ENCODE measurements around the gene MDFI. TPM values are rescaled to one million over a fixed set of nuclear protein-coding genes. Genes with fewer than 3 reads are reported as not detected.

The MDFI gene
- total RNA-seq, 1 donor from 2014 or later: 29.5 TPM

DNA sequence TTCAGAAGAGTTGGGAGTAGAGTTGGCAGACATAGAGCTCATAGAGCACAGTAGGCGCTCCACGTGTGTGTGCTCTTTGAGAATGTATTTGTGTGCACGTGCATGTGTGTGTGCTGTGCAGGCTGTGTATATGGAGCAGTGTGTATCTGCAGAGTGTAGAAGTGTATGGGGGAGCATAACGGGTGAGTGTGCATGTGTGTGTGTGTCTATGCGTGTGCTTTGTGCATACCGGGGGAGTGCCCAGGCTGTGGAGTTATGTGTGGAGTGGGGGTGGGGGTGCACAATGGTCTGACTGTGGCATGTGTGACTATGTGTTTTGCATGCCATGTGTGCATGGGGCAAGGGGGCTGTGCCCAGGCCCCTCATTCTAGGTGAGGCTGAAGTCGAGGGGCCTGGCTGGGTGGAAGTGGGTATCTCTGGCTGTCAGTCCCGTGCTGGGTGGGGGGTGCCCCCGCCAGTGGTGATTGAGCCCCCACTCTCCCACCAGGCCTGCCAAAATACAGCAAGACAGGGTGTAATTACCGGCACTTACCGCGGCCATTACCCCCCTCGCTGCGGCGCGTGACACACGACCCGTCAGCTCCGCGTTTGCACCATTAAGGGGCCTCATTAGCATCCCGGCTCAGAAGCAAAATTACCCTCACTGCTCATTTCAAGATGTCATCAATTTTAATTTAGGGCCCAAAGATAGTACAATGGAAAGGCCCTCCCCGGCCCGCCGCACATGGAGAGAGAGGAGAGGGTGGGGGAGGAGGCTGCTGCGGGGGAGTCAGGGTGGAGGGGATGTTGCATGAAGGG is 39.1 kb downstream of the MDFI start:
- no peak overlapping the region for H3K4me3 ChIP-seq
- Mint-ChIP-seq H3K36me3 (no peaks in the 10 kb centered on the region), H3K27me3 (ENCODE audit: insufficient read depth, low read depth) (peaks cover 2% of the 10 kb centered on the region), H3K4me3 (no peak overlapping the region), H3K9me3 (no peaks in the 10 kb centered on the region), H3K27ac (peak overlapping the region; percentile 82), H3K4me1 (peaks cover 38% of the 10 kb centered on the region)
- no peaks in the 10 kb centered on the region for H3K79me2 ChIP-seq (ENCODE audit: low read depth)
- H3K4me2 ChIP-seq: peak overlapping the region; percentile 13
- no peak overlapping the region for H3K27ac ChIP-seq
- TF ChIP-seq EZH2 (IDR thresholded peaks at IDR 0.05) (no peak), EZH2phosphoT487 (IDR thresholded peaks at IDR 0.05) (no peak)
- TF ChIP-seq, protein P1, sequence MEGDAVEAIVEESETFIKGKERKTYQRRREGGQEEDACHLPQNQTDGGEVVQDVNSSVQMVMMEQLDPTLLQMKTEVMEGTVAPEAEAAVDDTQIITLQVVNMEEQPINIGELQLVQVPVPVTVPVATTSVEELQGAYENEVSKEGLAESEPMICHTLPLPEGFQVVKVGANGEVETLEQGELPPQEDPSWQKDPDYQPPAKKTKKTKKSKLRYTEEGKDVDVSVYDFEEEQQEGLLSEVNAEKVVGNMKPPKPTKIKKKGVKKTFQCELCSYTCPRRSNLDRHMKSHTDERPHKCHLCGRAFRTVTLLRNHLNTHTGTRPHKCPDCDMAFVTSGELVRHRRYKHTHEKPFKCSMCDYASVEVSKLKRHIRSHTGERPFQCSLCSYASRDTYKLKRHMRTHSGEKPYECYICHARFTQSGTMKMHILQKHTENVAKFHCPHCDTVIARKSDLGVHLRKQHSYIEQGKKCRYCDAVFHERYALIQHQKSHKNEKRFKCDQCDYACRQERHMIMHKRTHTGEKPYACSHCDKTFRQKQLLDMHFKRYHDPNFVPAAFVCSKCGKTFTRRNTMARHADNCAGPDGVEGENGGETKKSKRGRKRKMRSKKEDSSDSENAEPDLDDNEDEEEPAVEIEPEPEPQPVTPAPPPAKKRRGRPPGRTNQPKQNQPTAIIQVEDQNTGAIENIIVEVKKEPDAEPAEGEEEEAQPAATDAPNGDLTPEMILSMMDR (IDR thresholded peaks at IDR 0.05): no peak
- no peak for DNase-seq (ENCODE audit: low spot score)
- no peak overlapping the region for H2AFZ ChIP-seq (replicated peaks)
- H3K4me1 ChIP-seq: peaks cover 18% of the 10 kb centered on the region
- H3K9ac ChIP-seq: no peak overlapping the region
- H3K9me3 ChIP-seq (ENCODE audit: low read depth): no peaks in the 10 kb centered on the region
- peaks cover 10% of the 10 kb centered on the region for H3F3A ChIP-seq (ENCODE audit: low read depth)
- no peaks in the 10 kb centered on the region for H3K36me3 ChIP-seq
- peaks cover 1% of the 10 kb centered on the region for H3K27me3 ChIP-seq
- no peaks in the 10 kb centered on the region for H4K20me1 ChIP-seq (ENCODE audit: low read depth)

DNA sequence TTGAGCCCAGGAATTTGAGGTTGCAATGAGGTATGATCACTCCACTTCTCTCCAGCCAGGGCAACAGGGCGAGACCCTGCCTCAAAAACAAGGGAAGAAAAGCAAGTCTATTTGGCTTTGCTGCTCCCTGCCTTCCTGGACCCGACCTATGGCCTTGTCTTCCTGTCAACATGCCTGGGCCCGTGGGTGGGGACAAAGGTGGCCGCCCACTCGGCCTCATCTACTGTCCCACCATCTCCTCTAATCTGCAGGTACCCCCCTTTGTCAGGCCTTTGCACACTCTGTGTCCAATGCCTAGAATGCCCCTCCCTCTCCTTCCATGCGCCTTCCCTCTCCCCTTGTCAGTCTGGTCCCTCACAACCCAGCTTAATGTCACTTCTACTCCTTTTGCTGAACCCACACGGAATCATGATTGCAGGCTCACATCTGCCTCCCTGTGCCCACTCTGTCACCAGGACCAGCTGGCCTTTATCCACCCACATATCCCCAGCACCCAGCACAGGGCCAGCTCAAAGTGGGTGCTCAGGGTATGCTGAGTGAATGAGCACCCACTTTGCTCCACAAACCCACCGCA is 40.3 kb downstream of the MDFI start:
- H3K4me1 Mint-ChIP-seq: peaks cover 34% of the 10 kb centered on the region
- Histone ChIP-seq H3K9me3 (ENCODE audit: low read depth) (no peaks in the 10 kb centered on the region), H3K79me2 (ENCODE audit: low read depth) (no peaks in the 10 kb centered on the region), H3K4me3 (no peak overlapping the region), H4K20me1 (ENCODE audit: low read depth) (no peaks in the 10 kb centered on the region), H2AFZ (replicated peaks) (no peak overlapping the region), H3K9ac (no peak overlapping the region), H3K27me3 (peaks cover 11% of the 10 kb centered on the region), H3F3A (ENCODE audit: low read depth) (peaks cover 10% of the 10 kb centered on the region), H3K4me2 (no peak overlapping the region), H3K36me3 (no peaks in the 10 kb centered on the region), H3K4me1 (peaks cover 10% of the 10 kb centered on the region), H3K27ac (no peak overlapping the region)
- H3K27me3 Mint-ChIP-seq (ENCODE audit: insufficient read depth, low read depth): peaks cover 2% of the 10 kb centered on the region
- H3K9me3 Mint-ChIP-seq: no peaks in the 10 kb centered on the region
- no peak overlapping the region for H3K4me3 Mint-ChIP-seq
- no peak for DNase-seq (ENCODE audit: low spot score)
- no peak overlapping the region for H3K27ac Mint-ChIP-seq
- no peaks in the 10 kb centered on the region for H3K36me3 Mint-ChIP-seq
- TF ChIP-seq, protein P1 (IDR thresholded peaks at IDR 0.05): no peak
- TF ChIP-seq EZH2phosphoT487 (IDR thresholded peaks at IDR 0.05) (no peak), EZH2 (IDR thresholded peaks at IDR 0.05) (no peak)

DNA sequence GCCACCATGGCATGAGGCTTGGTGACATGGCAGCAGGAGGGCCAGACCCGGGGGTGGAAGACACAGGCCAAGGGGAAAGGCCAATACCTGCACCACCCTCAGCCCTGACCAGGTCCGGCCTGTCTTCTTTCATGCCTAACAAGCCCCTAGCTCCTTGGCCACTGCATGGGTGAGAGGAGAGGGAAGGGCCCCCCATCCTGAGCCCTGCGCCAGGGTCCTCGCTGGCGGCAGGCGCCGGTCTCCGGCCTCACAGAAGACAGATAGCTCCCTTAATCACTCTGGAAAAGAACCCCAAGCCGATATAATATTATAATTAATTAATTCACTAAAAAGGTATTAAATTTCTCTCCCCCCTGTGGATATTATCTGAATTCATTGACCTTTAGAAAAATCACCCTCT is 41.4 kb downstream of the MDFI start:
- no peak overlapping the region for H3K4me2 ChIP-seq
- Mint-ChIP-seq H3K9me3 (no peaks in the 10 kb centered on the region), H3K4me3 (no peak overlapping the region), H3K36me3 (no peaks in the 10 kb centered on the region), H3K4me1 (peaks cover 31% of the 10 kb centered on the region), H3K27ac (no peak overlapping the region), H3K27me3 (ENCODE audit: insufficient read depth, low read depth) (peaks cover 2% of the 10 kb centered on the region)
- H3K27me3 ChIP-seq: peaks cover 20% of the 10 kb centered on the region
- H3K36me3 ChIP-seq: no peaks in the 10 kb centered on the region
- H4K20me1 ChIP-seq (ENCODE audit: low read depth): no peaks in the 10 kb centered on the region
- TF ChIP-seq EZH2phosphoT487 (IDR thresholded peaks at IDR 0.05) (no peak), EZH2 (IDR thresholded peaks at IDR 0.05) (no peak)
- TF ChIP-seq, protein P1 (IDR thresholded peaks at IDR 0.05): no peak
- H2AFZ ChIP-seq (replicated peaks): no peak overlapping the region
- no peaks in the 10 kb centered on the region for H3K79me2 ChIP-seq (ENCODE audit: low read depth)
- H3K4me3 ChIP-seq: no peak overlapping the region
- no peak overlapping the region for H3K27ac ChIP-seq
- no peak for DNase-seq (ENCODE audit: low spot score)
- peaks cover 10% of the 10 kb centered on the region for H3F3A ChIP-seq (ENCODE audit: low read depth)
- H3K9ac ChIP-seq: no peak overlapping the region
- H3K9me3 ChIP-seq (ENCODE audit: low read depth): no peaks in the 10 kb centered on the region
- peaks cover 7% of the 10 kb centered on the region for H3K4me1 ChIP-seq

All from neural progenitor cell (in vitro differentiated cells).